Measurements from ENCODE around the gene CDH13. TPM values are rescaled to one million over a fixed set of nuclear protein-coding genes. Genes with fewer than 3 reads are reported as not detected.

The CDH13 gene
- total RNA-seq, 1 donor from 2014 or later: 46.4 TPM

- H3K4me1 Mint-ChIP-seq (ENCODE audit: unreplicated experiment): no peaks in the 10 kb centered on the region
- H3K4me3 Mint-ChIP-seq: no peak overlapping the region
- no peaks in the 10 kb centered on the region for H3K36me3 Mint-ChIP-seq
- TF ChIP-seq CTCF (conservative IDR thresholded peaks at IDR 0.05): no peak
- DNase-seq (ENCODE audit: extremely low spot score, unreplicated experiment): no peak
- no peak overlapping the region for H3K27ac Mint-ChIP-seq
- H3K27me3 Mint-ChIP-seq: peaks cover 13% of the 10 kb centered on the region
- no peaks in the 10 kb centered on the region for H3K9me3 Mint-ChIP-seq
These were observed 134.5 kb downstream of the CDH13 start for GRCh38 chr16:82761236-82761635.

- Mint-ChIP-seq H3K9me3 (no peaks in the 10 kb centered on the region), H3K4me3 (no peak overlapping the region), H3K36me3 (no peaks in the 10 kb centered on the region), H3K4me1 (ENCODE audit: unreplicated experiment) (no peaks in the 10 kb centered on the region), H3K27me3 (peaks cover 13% of the 10 kb centered on the region), H3K27ac (no peak overlapping the region)
- TF ChIP-seq CTCF (conservative IDR thresholded peaks at IDR 0.05): no peak
- DNase-seq (ENCODE audit: extremely low spot score, unreplicated experiment): no peak
These were observed 135.1 kb downstream of the CDH13 start for GRCh38 chr16:82761858-82762257.

- H3K9me3 Mint-ChIP-seq: no peaks in the 10 kb centered on the region
- no peak for DNase-seq (ENCODE audit: extremely low spot score, unreplicated experiment)
- TF ChIP-seq CTCF (conservative IDR thresholded peaks at IDR 0.05): no peak
- no peaks in the 10 kb centered on the region for H3K4me1 Mint-ChIP-seq (ENCODE audit: unreplicated experiment)
- no peak overlapping the region for H3K27ac Mint-ChIP-seq
- no peaks in the 10 kb centered on the region for H3K36me3 Mint-ChIP-seq
- no peak overlapping the region for H3K4me3 Mint-ChIP-seq
- peaks cover 16% of the 10 kb centered on the region for H3K27me3 Mint-ChIP-seq
These were observed 136.6 kb downstream of the CDH13 start for GRCh38 chr16:82763371-82763770.

GRCh38 chr16:82767198-82767597, 140.4 kb downstream of the CDH13 start:
- Mint-ChIP-seq H3K27ac (no peak overlapping the region), H3K4me1 (ENCODE audit: unreplicated experiment) (no peaks in the 10 kb centered on the region), H3K4me3 (no peak overlapping the region), H3K36me3 (no peaks in the 10 kb centered on the region), H3K27me3 (peaks cover 16% of the 10 kb centered on the region), H3K9me3 (no peaks in the 10 kb centered on the region)
- no peak for DNase-seq (ENCODE audit: extremely low spot score, unreplicated experiment)
- no peak for TF ChIP-seq CTCF (conservative IDR thresholded peaks at IDR 0.05)

- Mint-ChIP-seq H3K27ac (no peak overlapping the region), H3K36me3 (no peaks in the 10 kb centered on the region), H3K27me3 (peaks cover 16% of the 10 kb centered on the region), H3K4me1 (ENCODE audit: unreplicated experiment) (no peaks in the 10 kb centered on the region), H3K4me3 (no peak overlapping the region), H3K9me3 (no peaks in the 10 kb centered on the region)
- no peak for DNase-seq (ENCODE audit: extremely low spot score, unreplicated experiment)
- no peak for TF ChIP-seq CTCF (conservative IDR thresholded peaks at IDR 0.05)
These were observed 141.0 kb downstream of the CDH13 start for GRCh38 chr16:82767808-82768207.

GRCh38 chr16:82769845-82770244, 143.1 kb downstream of the CDH13 start:
- Mint-ChIP-seq H3K4me1 (ENCODE audit: unreplicated experiment) (no peaks in the 10 kb centered on the region), H3K9me3 (no peaks in the 10 kb centered on the region), H3K36me3 (no peaks in the 10 kb centered on the region), H3K27me3 (peaks cover 12% of the 10 kb centered on the region), H3K4me3 (no peak overlapping the region), H3K27ac (no peak overlapping the region)
- DNase-seq (ENCODE audit: extremely low spot score, unreplicated experiment): no peak
- no peak for TF ChIP-seq CTCF (conservative IDR thresholded peaks at IDR 0.05)
